DND-41 (cell line): ENCODE measurements around the gene DGKG.

Experiments used
- EZH2 ChIP-seq: IDR thresholded peaks from 3 replicates; pipeline ENCODE4 v1.6.1; 2012; ENCODE audit warnings: borderline replicate concordance, low read depth, mild to moderate bottlenecking, moderate library complexity, low read length, inconsistent platforms; ENCODE audit not compliant: severe bottlenecking
- TF ChIP-seq, protein P1 (sequence below): IDR thresholded peaks from 2 replicates; pipeline ENCODE4 v1.5.1; 2012; ENCODE audit warnings: borderline replicate concordance, low read length, moderate library complexity, mild to moderate bottlenecking; ENCODE audit not compliant: poor library complexity, severe bottlenecking; ENCODE audit errors: extremely low read depth

DNA sequence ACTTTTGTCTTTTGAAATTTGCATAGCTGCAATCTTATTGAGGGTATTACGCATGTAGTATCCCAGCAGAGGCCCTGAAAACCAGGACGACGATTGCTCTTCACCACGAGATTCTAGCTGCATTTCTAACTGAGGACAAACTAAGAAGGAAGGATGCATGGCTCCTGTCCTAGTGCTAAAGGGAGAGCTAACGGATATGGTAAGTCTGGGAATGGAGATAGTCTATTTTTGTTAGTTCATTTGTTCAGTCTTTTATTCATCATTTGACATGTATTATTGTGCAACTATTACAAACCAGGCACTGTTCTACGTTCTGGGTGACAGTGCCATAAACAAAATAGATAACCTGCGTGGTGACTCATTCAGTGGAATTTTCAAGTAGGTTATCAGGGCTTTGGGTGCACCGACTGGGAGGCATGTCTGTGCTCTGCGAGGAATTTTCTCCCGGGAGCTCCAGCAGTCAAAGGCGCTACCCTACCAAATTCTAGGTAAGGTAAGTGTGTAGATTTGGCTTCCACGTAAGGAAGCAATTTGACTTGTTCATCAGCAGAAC lies 201.3 kb downstream of the DGKG start:
- TF ChIP-seq, protein P1, sequence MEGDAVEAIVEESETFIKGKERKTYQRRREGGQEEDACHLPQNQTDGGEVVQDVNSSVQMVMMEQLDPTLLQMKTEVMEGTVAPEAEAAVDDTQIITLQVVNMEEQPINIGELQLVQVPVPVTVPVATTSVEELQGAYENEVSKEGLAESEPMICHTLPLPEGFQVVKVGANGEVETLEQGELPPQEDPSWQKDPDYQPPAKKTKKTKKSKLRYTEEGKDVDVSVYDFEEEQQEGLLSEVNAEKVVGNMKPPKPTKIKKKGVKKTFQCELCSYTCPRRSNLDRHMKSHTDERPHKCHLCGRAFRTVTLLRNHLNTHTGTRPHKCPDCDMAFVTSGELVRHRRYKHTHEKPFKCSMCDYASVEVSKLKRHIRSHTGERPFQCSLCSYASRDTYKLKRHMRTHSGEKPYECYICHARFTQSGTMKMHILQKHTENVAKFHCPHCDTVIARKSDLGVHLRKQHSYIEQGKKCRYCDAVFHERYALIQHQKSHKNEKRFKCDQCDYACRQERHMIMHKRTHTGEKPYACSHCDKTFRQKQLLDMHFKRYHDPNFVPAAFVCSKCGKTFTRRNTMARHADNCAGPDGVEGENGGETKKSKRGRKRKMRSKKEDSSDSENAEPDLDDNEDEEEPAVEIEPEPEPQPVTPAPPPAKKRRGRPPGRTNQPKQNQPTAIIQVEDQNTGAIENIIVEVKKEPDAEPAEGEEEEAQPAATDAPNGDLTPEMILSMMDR = no peak
- no peak for TF ChIP-seq EZH2
